Head of caudate nucleus (tissue), 42 donors: ENCODE measurements around the gene ACYP1.

ENCODE experiments used
- DNase-seq, 42 donors: peaks; one replicate each; pipeline versions ENCODE4 v3.0.0 to v3.0.0-alpha.2; 2020 to 2021; ENCODE audit warnings: mixed read lengths in 7 of 42
- intact Hi-C: fragments of 100-400 bp; cut with DNase I; formaldehyde crosslinking; loops from one replicate; pipeline ENCODE4 v1.15.0; 2022

The ACYP1 gene

DNA sequence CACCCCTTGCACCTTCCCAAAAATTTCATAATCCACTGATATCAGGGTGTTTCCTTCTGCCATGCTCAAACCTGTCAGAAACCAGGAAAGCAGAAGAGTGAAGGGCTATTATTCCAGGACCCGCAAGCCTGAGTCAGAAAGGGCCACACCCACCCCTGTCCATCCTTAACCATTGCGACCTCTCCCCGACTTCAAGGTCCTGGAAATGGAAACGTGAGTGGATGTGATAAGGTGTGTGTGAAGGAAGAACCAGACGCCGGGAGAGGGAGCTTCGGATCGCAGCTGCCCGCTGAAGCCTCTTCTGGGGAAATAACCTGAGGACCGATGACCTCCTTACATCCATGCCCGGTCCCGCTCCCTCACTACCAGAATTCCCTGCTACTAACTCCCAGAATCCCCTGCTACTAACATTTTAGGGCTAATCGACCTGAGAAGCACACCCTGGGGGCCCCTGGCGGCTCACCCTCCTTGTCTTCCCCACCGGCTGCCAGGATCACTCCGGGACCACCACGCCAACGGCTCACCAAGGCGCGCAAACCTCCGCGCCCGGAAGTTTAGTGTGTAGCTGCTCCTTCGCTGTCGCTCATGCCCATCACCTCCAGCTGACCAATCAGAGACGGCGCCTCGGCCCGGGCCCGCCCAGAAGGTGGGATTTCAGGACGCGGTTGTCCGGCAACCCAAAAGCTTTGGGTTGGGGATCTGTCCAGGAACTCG lies at the start of gene ACYP1:
ACYP1 (minus strand) TSS at position 534 of the 714 bp plus-strand sequence; CDS start at position 63, 471 bp downstream.
- peak; percentile 88 to 97 (median 94) for DNase-seq
- intact Hi-C loops = loop anchor here (10.0 kb wide), 1 partner anchor 59 kb away; the partner anchor contains the start of gene EIF2B2

DNA sequence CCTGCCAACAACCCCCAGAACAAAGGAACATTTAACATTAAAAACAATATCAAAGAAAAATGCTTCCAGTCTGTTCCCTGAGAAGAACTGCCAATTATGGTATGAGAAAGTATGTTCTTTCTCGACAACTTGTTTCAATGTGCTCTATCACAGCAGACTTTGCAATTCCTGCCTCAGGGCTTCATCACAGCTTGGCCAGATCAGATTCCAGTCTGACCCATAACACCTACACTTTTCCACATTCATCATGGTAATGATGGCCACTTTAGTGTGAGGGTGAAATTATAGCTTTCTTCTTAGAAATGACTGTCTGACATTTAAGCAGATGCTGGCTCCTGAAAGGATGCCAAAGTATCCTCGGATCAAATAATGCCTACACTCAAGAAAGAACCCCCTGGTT lies 46.1 kb upstream of the ACYP1 start:
- no peak for DNase-seq
- intact Hi-C loops = no loop called here

DNA sequence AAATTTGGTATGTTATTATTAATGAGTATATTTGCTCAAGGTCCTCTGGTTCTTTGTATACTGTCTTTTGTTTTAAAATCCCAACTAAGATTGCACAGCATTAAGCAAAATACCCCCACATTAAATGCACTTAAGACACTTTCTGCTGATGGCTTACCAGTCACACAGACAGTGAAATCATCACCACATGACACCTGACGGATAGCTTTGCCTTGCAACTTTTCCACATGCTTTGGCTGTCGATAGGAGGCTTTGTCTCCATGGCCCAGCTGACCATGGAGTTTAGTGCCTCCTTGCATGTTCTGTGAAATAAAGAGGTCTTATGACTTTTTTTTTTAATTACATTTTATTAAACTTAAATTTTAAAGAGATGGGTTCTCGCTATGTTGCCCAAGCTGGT lies 43.4 kb upstream of the ACYP1 start:
- no peak for DNase-seq
- intact Hi-C loops = no loop called here

DNA sequence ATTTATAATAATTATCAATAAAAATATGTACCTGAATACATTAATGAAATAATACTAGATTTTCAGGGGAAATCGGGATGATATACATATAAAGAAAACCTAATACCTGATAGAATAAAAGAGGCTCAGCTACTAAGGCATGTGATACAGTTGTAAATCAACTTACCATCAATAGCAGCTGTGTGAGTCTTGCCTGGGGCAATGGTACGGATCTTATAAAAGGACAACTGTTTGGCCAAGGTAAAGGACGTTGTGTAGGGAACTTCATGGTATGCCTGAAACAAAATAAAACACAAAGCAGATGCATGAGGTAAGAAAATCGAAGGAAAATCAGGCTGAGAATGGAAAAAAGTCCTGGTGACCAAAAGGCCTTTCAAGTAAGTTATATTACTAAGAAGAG lies 37.7 kb upstream of the ACYP1 start:
- no peak for DNase-seq
- intact Hi-C loops = no loop called here

DNA sequence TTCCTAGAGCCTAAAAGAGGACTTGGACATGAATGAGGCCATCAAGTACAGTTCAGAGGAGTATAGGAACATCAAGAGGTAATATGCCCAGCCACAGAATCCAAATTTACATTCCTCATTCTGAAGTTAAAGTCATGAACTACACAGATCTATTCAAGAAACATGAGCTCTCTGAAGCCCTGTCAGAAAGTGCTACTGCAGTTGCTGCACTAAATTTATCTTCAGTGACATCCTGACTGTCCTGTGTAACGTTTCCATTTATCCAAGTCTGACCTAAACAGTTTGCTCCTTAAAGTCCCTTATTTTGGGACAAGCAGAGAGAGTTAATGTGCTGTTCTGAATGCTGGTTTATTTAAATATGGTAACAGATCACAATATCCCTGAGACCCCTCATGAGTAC lies 34.9 kb upstream of the ACYP1 start:
- intact Hi-C loops = no loop called here
- DNase-seq = no peak

DNA sequence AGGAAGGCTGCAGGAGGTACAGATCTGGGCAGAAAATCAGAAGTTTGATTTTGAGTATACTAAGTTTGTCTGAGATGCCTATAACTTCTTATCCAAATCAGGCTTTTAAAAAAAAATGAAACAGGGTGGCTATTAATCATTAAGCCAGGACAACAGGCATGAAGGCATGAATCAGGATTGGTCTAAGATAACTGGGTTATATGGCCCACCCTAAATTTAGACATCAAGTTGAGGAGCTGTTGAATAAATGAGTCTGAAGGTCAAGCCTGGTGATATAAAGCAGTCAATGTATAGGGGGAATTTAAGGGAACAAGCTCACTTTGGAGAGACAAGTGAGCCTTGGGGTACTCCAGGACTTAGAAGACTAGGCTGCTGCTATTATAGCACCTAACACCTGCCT lies 34.4 kb upstream of the ACYP1 start:
- intact Hi-C loops = no loop called here

DNA sequence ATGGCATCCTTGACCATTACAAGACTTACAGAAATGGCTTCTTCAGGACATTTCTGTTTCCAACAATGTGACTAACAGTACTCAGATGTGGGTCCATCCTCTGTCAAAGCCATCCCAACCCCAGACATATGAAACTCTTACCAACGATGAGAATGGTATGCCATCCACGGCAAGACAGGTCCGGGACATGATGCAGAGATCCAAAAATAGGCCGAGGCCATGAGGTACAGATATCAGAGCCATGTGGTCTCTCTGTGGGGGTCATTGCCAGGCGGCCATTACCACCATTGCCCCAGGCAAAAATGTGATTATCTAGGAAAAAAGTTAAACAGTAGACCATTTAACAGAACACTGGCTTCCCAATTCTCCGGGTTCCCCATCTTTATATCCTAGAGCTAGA lies 33.1 kb upstream of the ACYP1 start:
- DNase-seq = no peak
- intact Hi-C loops = no loop called here

More for the DNA sequence above, 34.4 kb upstream of the ACYP1 start:
- DNase-seq = no peak

DNA sequence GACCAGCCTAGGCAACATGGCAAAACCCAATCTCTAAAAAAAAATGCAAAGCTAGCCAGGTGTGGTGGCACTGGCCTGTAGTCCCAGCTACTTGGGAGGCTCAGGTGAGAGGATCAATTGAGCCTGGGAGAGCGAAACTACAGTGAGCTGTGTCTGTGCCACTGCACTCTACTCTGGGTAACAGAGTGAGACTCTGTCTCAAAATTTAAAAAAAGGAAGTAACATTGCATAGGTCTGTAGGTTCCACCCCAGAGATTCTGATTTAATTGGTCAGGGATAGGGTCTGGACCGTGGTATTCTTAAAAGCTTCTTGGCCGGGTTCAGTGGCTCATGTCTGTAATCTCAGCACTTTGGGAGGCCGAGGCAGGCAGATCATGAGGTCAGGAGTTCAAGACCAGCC lies 31.9 kb upstream of the ACYP1 start:
- intact Hi-C loops = no loop called here
- no peak for DNase-seq

DNA sequence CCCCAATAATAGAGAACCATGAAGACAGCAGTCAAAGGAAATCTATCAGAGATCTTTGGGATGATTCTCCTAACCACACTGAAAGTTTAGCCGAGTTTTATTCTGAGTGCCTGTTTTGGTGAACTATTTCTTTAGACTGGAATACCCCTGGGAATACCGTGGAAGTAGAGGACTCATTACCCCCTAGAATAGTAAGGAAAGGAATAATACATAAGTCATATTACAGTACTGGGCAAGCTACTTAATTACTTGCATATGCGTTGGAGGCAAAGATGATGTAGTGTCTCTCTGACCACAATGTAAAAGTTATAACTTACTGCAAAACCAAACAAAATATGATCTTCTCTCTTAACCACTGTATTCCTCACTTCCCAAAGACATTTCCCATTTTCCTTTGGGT lies 31.1 kb upstream of the ACYP1 start:
- no peak for DNase-seq
- intact Hi-C loops = no loop called here

DNA sequence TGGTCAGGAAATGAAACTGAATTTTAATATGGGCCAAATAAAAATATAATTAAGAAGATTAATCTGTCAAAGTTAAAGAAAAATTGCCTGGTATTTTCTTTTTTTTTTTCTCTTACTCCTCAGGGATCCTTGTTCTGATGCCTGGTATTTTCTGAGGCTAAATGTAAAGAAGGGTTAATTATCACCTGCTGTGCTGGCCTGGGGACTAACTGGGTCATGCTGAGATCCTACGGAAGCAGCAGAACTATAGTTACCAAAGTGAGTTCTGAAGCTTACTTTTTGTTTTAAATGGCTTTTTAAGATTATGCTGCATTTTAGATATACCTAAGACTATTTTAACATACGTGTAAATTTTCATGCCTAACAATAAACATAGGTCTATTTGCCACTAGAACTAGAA lies 28.9 kb upstream of the ACYP1 start:
- intact Hi-C loops = no loop called here
- DNase-seq = no peak

DNA sequence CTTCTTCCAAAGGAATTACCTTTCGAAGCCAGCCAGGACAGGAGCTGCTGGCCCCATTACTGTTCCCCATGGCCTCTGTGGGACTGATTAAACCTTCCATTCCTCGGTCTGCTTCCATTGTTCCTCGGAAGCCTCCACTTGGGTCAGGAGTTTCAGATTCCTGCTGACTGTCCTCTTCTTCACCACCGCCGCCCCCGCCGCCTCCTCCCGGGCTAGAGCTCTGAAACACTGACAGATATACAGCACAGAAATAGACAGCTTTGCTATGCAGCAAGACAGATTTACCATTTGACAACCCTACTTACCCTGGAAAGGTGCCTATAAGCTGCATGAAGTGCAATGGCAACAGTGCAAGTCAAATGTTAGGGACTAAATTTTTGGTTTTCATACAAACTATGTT lies 27.4 kb upstream of the ACYP1 start:
- peak in 7 of 42 donors; percentile 11 to 44 (median 23) for DNase-seq
- intact Hi-C loops = no loop called here

DNA sequence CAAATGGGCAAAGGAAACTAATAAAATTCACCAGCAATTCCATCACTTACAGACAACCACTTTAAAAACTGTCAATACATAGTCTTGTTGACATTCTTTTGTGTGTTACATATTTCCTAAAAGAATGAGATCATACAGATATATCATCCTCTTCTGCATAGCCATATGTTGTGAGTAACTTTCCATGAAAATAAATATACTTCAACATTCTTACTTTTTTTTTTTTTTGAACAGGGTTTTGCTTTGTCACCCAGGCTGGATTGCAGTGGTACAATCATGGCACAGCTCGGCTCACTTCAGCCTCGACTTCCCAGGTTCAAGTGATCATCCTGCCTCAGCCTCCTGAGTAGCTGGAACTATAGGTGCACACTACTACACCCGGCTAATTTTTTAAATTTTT lies 26.5 kb upstream of the ACYP1 start:
- intact Hi-C loops = no loop called here
- DNase-seq = no peak

DNA sequence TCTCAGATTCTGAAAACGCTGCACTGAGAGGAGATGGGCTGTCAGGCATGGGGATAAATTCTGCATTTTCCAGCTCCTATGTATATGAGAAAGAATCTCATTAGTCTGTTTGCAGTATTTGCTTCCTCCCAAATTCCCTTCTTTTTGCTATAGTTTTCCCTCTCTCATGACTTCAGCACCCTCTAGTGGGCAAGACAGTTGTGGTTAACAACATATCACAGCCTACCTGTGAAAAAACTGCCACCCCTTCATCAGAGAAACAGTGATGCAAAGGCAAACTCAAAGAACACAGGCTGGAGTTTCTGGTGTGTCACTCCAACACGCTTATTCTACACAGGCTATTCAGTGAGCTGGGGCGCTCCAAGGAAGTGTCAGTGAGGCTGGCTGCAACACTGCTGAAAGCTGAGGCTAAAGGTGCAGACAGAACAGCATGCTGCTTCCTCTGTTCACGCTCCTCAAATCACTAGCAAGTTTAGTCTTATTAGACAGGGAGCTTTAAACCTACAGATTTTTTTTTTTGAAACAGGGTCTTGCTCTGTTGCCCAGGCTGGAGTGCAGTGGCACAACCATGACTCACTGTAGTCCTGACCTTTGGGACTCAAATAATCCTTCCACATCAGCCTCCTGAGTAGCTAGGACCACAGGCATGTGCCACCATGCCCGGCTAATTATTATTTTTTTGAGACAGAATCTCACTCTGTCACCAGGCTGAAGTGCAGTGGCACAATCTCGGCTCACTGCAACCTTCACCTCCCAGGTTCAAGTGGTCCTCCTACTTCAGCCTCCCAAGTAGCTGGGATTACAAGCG lies 24.9 kb upstream of the ACYP1 start:
- peak in 27 of 42 donors; percentile 19 to 85 (median 59) for DNase-seq
- intact Hi-C loops = no loop called here

DNA sequence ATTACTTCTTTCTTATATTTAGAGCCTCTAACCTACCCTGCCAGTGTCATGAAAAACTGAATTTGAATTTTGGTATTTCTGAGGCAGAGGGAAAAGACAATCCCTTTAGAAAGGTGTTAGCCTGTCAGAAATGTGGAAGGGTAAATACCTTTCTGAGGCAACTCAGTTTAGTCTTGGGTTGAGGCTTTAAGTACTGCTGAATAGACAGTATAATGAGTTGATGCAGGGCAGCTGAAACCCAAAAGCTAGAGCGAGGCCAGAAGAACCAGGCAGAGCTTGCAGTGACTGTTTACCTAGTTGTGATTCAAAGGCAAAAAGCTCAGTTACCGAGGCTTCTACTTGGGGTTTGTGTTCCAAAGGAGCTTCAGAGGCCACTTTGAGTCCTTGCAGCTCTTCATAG lies 24.3 kb upstream of the ACYP1 start:
- intact Hi-C loops = no loop called here
- no peak for DNase-seq

DNA sequence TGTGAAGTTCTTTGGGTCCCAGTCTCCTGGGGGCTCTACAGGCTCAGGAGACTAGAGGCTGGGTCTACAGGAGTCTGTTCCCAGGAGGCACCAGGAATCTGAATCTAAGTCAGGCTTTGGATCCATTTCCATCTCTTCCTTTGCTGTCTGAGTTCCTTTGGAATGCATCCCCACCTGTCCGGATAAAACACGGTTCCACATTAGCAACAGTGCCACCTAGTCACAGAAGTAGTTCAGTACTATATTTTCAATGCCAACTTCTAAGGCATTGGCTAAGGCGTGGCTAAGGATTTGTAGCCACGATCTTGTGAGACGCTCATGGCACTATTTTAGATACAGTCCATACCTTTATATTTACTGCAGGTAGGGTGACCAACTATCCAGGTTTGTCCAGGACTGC lies 20.7 kb upstream of the ACYP1 start:
- intact Hi-C loops = loop anchor here (5.0 kb wide), 1 partner anchor 137 kb away; no protein-coding TSS in a partner anchor
- peak in 11 of 42 donors; percentile 13 to 64 (median 30) for DNase-seq

DNA sequence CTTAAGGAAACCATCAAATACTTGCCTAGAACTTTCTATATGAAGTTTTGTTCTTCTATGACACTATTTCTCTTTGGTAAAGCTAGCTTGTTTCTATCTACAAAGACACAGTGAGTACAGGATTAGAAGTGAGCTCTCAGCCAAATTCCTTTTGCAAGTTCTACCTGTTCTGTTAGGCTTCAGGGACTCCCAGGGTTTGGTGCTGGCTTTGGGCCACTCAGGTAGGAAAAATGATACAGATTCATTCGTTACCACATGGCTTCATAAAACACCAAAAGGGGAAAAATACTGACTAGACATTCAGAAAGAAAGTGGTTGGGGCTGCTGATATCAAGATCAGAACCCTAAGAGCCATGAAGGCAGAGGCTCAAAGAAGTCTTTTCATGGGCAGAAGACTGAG lies 19.4 kb upstream of the ACYP1 start:
- no peak for DNase-seq
- intact Hi-C loops = loop anchor here (5.0 kb wide), 1 partner anchor 136 kb away; no protein-coding TSS in a partner anchor

DNA sequence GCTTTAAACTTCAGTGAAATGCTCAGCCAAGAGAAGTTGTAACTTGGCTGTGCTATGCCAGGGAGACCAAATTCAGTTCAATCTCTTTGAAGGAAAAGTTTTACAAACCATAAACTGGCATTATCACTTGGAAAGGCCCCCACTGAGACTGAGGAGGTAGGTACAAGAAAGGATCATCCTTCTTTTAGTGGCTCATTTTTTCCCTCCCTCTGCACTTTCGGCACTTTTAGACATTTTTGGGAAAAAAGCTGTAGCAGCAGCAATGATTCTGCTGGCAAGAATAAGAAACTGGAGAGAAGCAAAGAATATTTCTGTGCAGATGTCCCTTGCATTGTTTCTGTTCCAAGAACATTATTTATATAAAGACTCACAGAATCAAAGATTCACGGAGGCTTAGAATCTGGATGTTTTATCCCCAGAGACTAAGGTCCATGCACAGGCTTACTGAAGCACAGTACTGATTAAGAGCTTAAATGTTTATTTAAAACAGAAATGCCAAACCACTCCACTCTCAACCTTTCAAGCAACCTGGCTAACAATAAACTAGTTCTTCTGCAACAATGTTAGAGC lies 17.9 kb upstream of the ACYP1 start:
- no peak for DNase-seq
- intact Hi-C loops = loop anchor here (5.0 kb wide), 1 partner anchor 134 kb away; no protein-coding TSS in a partner anchor

DNA sequence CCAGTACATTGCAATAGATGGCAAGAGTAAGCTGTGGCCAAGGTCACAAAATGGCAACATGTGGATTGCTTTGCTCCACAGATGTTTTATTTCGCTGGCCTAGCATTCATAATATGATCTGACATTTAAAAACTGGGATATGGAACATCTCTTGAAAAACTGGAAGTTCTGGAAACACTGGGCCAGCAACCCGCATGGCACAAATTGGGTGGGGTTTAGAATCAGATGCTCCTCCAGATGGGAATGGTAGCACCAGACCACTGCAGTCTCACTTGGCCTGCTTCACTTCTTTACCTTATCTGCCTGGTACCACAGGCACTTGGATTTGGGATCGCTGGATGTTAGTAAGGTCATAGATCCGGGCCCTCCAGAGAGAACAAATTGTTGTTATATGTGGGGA lies 15.7 kb upstream of the ACYP1 start:
- intact Hi-C loops = no loop called here
- no peak for DNase-seq

DNA sequence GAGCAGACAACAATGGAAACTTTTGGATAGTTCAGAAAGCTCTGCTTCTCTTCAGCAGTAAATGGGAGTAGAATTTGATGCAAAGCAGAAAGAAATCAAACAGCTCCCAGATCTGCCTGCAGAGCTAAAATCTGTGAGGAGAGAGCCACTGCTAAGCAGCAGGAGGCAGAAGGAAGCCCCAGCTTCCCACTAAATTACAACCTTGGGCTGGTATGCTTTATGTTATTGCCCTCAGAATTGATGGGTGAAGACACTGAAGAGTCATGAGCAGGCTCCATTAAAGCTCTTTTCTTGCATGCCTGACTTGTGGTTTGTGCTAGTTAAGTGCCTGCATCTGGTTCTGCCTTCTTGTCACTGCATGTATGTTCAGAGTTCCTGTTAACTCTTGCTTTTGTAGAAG lies 14.0 kb upstream of the ACYP1 start:
- DNase-seq = no peak
- intact Hi-C loops = no loop called here

DNA sequence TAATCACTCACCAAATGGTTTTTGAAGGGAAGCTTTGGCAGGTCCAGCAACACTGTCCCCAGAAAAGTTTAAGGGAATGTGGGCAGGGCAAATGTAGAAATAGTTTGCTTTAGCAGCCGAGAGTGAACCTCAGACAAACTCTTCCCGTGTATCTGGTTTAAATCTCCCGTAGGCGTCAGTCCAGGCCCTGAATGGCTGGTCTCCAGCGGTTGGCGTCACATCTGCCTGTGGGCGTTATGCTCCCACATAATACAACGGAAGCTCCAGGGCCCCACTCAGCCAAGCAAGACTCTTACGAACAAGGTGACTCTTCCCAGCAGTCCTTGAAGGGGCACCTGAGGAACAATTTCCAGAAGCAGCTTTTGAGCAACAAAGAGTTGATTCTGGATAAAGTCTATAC lies 6.6 kb upstream of the ACYP1 start:
- intact Hi-C loops = no loop called here
- DNase-seq = no peak
